Testis (tissue), 5 donors: Measurements from ENCODE around the gene ITM2C. TPM values are rescaled to one million over a fixed set of nuclear protein-coding genes. Genes with fewer than 3 reads are reported as not detected.

Experiments used
- DNase-seq: peaks from one replicate; pipeline ENCODE4 v3.0.0-alpha.2; 2019
- H3K27ac ChIP-seq, 2 donors: fragments of 200-600 bp; sonication (generic); one replicate each; pipeline ENCODE4 v1.5.1; 2019
- H3K27me3 ChIP-seq: fragments of 200-600 bp; sonication (generic); one replicate; pipeline ENCODE4 v1.5.1; 2019
- H3K36me3 ChIP-seq: fragments of 200-600 bp; sonication (generic); one replicate; pipeline ENCODE4 v1.5.1; 2017; ENCODE audit warnings: low read depth; ENCODE audit errors: missing control alignments
- H3K4me1 ChIP-seq: fragments of 200-600 bp; sonication (generic); one replicate; pipeline ENCODE4 v1.5.1; 2019
- H3K4me3 ChIP-seq, 2 donors: fragments of 200-600 bp; sonication (generic); one replicate each; pipeline ENCODE4 v1.5.1; 2017 to 2019
- H3K9me3 ChIP-seq: fragments of 200-600 bp; sonication (generic); one replicate; pipeline ENCODE4 v1.5.1; 2017
- CTCF ChIP-seq, 3 experiments: fragments of 450-650 bp in 2 of 3; fragments of 200-600 bp in 1 of 3; sonication (generic) in 1 of 3; IDR thresholded peaks; one replicate each; pipeline ENCODE4 v1.5.1; 2016 to 2019; ENCODE audit warnings: antibody characterized with exemption in 3 of 3, mild to moderate bottlenecking in 2 of 3, moderate library complexity in 1 of 3
- POLR2A ChIP-seq: fragments of 450-650 bp; IDR thresholded peaks from one replicate; pipeline ENCODE4 v1.6.1; 2017; ENCODE audit warnings: antibody characterized with exemption, mild to moderate bottlenecking, moderate library complexity
- WGBS, 2 donors: methylation state at CpG; one replicate each; pipeline ENCODE4 v1.1.5; 2018; 5-methylcytosine and 5-hydroxymethylcytosine counted together
- intact Hi-C: fragments of 100-400 bp; cut with DNase I; formaldehyde crosslinking; loops from one replicate; pipeline ENCODE4 v1.15.1; 2023; ENCODE audit warnings: low total_unique reads
- long read RNA-seq, 2 donors: transcript quantifications; one replicate each; lab custom pipeline, GENCODE V29; 2026
- polyA plus RNA-seq: library from polyadenylated mRNA; stranded (reverse); fragments of 350-450 nt; fragmentation: Illumina TruSeq; extraction: RNeasy Lipid Tissue Mini Kit (QIAGEN cat#74804); gene quantifications from one replicate; pipeline ENCODE4 v1.2.3, GENCODE V29; 2014; ENCODE audit warnings: low read depth, low replicate concordance; ENCODE audit not compliant: insufficient read depth
- total RNA-seq, 2 donors: library from RNA; depleted of rRNA; stranded (reverse); fragments of >200 nt; gene quantifications; one replicate each; pipeline ENCODE4 v1.2.3, GENCODE V29; 2016

Gene ITM2C
- total RNA-seq (10 to 100 TPM; 53.7 to 95.7 TPM), polyA plus RNA-seq (57.8 TPM)
- long read RNA-seq, donor 1, transcript ITM2C-210 (1 exons, 501 nt) = minor isoform, 74 of 268 reads
- long read RNA-seq, donor 1, transcript ITM2C-202 (6 exons, 2,078 nt) = major isoform, 159 of 268 reads
- long read RNA-seq, donor 1, partial matches to known transcripts = 13 of 268 reads
- long read RNA-seq, donor 1, other reads (novel, unspliced or antisense) = 19 of 268 reads
- long read RNA-seq, donor 2, transcript ITM2C-202 (6 exons, 2,078 nt) = major isoform, 94 of 153 reads
- long read RNA-seq, donor 2, transcript ITM2C-210 (1 exons, 501 nt) = minor isoform, 49 of 153 reads
- long read RNA-seq, donor 2, partial matches to known transcripts = 5 of 153 reads
- long read RNA-seq, donor 2, other reads (novel, unspliced or antisense) = 5 of 153 reads

- H3K4me1 ChIP-seq = peaks cover 21% of the 10 kb centered on the region
Measured at GRCh38 chr2:230864605-230865306, at the start of gene ITM2C. Gene ITM2C (plus strand): TSS chr2:230864942. CDS start chr2:230865026, 84 bp downstream.

GRCh38 chr2:230815088-230815487, 49.7 kb upstream of the ITM2C start:
- intact Hi-C loops = no loop called here
- Histone ChIP-seq H3K4me3 (no peak overlapping the region), H3K36me3 (no peaks in the 10 kb centered on the region), H3K27me3 (no peaks in the 10 kb centered on the region), H3K27ac (no peak overlapping the region), H3K9me3 (no peaks in the 10 kb centered on the region), H3K4me1 (no peaks in the 10 kb centered on the region)
- WGBS, 2 donors = 43 to 64% methylated on average over 3 of the region's 3 CpGs
- no peak for DNase-seq
- TF ChIP-seq POLR2A = no peak

More at GRCh38 chr2:230864605-230865306, at the start of gene ITM2C:
- no peak within 1 kb of the TSS for H3K27ac ChIP-seq
- H3K9me3 ChIP-seq = no peaks in the 10 kb centered on the region
- intact Hi-C loops = no loop called here
- no peaks in the 10 kb centered on the region for H3K27me3 ChIP-seq
- no peak for TF ChIP-seq POLR2A
- TF ChIP-seq CTCF (IDR thresholded peaks at IDR 0.05) = peak in 1 of 3 experiments; percentile 21
- peak; percentile 75 for DNase-seq
- WGBS, 2 donors = 0 to 1% methylated on average over 19 to 53 of the region's 76 CpGs
- no peaks in the 10 kb centered on the region for H3K36me3 ChIP-seq
- peak within 1 kb of the TSS; percentile 61 to 80 for H3K4me3 ChIP-seq

GRCh38 chr2:230816735-230817134, 48.0 kb upstream of the ITM2C start:
- intact Hi-C loops = no loop called here
- DNase-seq = no peak

GRCh38 chr2:230819433-230819832, 45.3 kb upstream of the ITM2C start:
- Histone ChIP-seq H3K36me3 (no peaks in the 10 kb centered on the region), H3K27me3 (no peaks in the 10 kb centered on the region), H3K27ac (no peak overlapping the region), H3K4me3 (no peak overlapping the region), H3K4me1 (no peaks in the 10 kb centered on the region), H3K9me3 (no peaks in the 10 kb centered on the region)
- intact Hi-C loops = no loop called here
- no peak for DNase-seq
- 93 to 98% methylated on average over 1 of the region's 1 CpG for WGBS, 2 donors
- TF ChIP-seq CTCF (IDR thresholded peaks at IDR 0.05) = no peak
- TF ChIP-seq POLR2A = no peak

More at GRCh38 chr2:230816735-230817134, 48.0 kb upstream of the ITM2C start:
- Histone ChIP-seq H3K4me1 (no peaks in the 10 kb centered on the region), H3K27me3 (no peaks in the 10 kb centered on the region), H3K9me3 (no peaks in the 10 kb centered on the region), H3K27ac (no peak overlapping the region), H3K4me3 (no peak overlapping the region), H3K36me3 (no peaks in the 10 kb centered on the region)
- 84 to 85% methylated on average over 7 of the region's 7 CpGs for WGBS, 2 donors
- no peak for TF ChIP-seq CTCF (IDR thresholded peaks at IDR 0.05)
- TF ChIP-seq POLR2A = no peak

- TF ChIP-seq CTCF (IDR thresholded peaks at IDR 0.05) (no peak), POLR2A (no peak)
- H3K36me3 ChIP-seq = no peaks in the 10 kb centered on the region
- H3K27ac ChIP-seq = no peak overlapping the region
- no peak overlapping the region for H3K4me3 ChIP-seq
- DNase-seq = no peak
- intact Hi-C loops = loop anchor here (10.0 kb wide), 1 partner anchor 163 kb away; no protein-coding TSS in a partner anchor
- no peaks in the 10 kb centered on the region for H3K9me3 ChIP-seq
- H3K27me3 ChIP-seq = no peaks in the 10 kb centered on the region
- no peaks in the 10 kb centered on the region for H3K4me1 ChIP-seq
- 72 to 82% methylated on average over 16 to 18 of the region's 18 CpGs for WGBS, 2 donors
Measured at GRCh38 chr2:230821261-230821990, 43.3 kb upstream of the ITM2C start.
